Epithelial cell of esophagus (primary cell): ENCODE measurements around the gene CNIH2.

Experiments
- DNase-seq: peaks from one replicate; pipeline ENCODE4 v3.0.0; 2010; ENCODE audit warnings: low read depth
- H3K4me3 ChIP-seq: 2 replicates; pipeline ENCODE4 v1.5.1; 2011; ENCODE audit warnings: mild to moderate bottlenecking, low read length, control low read depth
- TF ChIP-seq, protein P1 (sequence below): IDR thresholded peaks from 2 replicates; pipeline ENCODE4 v1.5.1; 2011; ENCODE audit warnings: low read depth, mild to moderate bottlenecking, low read length, control low read depth, inconsistent platforms; ENCODE audit not compliant: insufficient read depth; ENCODE audit errors: missing control alignments

CNIH2 gene

DNA sequence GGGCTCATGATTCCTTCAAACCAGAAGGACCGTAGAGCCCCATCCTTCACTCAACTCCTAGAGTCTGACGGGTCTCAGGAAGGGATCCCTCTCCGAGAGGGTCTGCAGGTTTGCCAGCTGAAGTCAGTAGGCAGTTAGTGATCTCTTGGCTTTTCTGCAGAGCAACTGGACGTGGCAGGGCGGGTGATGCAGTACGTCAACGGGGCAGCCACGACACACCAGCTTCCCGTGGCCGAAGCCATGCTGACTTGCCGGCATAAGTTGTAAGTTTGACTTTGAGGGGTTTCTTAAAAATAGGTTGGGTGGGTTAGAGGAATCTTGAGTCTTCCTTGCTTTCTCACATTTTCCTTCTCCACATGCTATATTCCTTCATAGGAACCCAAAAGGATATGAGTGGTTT is 42.8 kb upstream of the CNIH2 start:
- no peak overlapping the region for H3K4me3 ChIP-seq
- TF ChIP-seq, protein P1, sequence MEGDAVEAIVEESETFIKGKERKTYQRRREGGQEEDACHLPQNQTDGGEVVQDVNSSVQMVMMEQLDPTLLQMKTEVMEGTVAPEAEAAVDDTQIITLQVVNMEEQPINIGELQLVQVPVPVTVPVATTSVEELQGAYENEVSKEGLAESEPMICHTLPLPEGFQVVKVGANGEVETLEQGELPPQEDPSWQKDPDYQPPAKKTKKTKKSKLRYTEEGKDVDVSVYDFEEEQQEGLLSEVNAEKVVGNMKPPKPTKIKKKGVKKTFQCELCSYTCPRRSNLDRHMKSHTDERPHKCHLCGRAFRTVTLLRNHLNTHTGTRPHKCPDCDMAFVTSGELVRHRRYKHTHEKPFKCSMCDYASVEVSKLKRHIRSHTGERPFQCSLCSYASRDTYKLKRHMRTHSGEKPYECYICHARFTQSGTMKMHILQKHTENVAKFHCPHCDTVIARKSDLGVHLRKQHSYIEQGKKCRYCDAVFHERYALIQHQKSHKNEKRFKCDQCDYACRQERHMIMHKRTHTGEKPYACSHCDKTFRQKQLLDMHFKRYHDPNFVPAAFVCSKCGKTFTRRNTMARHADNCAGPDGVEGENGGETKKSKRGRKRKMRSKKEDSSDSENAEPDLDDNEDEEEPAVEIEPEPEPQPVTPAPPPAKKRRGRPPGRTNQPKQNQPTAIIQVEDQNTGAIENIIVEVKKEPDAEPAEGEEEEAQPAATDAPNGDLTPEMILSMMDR: no peak
- no peak for DNase-seq

DNA sequence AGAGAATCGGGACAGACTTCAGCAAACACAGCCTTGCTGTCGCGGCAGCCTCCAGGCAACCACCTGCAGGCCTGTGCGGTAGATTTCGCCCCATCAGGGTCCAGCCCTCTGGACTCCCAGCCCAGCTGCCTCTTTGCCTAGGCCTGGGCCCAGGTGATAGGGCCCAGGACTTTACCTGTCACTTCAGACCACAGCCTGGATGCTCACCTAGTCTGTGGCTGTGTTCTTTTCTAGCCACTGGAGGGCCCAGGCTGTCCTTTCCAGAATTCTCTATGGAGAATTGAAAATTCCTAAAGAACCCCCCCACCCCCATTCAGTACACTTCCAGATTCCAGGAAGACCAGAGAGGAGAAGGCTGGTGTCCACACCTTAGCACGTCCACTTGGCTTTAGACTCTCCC is 40.1 kb upstream of the CNIH2 start:
- TF ChIP-seq, protein P1: no peak
- DNase-seq: no peak
- H3K4me3 ChIP-seq: no peak overlapping the region

DNA sequence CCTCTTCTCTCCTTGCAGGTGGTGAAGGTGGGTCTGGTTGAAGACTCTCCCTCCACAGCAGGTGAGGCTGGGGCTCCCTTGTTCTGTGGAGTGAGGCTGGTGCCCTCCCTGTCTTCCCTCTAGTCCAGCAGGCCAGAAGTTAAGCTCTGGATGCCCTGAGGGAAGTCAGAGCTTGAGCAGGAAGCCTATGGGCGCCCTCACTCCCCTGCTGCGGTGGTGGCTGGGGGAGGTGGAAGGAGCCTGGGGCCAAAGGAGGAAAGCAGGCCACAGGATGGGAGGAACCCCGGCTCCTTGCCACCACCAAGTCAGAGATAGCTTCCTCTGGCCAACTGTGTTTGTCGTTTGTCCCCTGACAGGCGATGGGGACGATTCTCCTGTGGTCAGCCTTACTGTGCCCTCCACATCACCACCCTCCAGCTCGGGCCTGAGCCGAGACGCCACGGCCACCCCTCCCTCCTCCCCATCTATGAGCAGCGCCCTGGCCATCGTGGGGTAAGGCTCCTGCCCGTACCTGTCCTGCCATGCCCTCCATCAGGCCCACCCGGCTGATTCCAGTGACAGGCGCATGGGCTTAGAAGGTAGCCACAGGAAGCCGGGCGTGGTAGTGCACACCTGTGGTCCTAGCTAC is 39.1 kb upstream of the CNIH2 start:
- no peak for DNase-seq
- H3K4me3 ChIP-seq: no peak overlapping the region
- TF ChIP-seq, protein P1: no peak

DNA sequence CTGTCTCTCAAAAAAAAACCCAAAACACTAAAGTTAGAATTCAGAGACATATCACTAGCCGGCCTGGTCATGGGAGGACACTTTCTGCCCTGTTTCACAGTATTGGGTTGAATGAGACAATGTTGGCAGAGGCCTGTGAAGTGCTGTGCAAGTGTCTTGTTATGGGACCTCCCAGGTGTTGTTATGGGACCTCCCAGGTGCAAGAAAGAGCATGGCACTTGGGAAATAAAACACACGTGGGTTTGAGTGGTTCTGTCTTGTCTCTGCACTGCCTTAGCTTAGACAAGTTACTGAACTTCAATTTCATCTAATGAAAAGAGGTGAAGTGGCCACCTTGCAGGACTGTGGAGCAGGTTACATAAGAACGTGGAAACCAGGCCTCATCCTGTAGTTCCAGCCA is 38.5 kb upstream of the CNIH2 start:
- TF ChIP-seq, protein P1: no peak
- no peak overlapping the region for H3K4me3 ChIP-seq
- no peak for DNase-seq

DNA sequence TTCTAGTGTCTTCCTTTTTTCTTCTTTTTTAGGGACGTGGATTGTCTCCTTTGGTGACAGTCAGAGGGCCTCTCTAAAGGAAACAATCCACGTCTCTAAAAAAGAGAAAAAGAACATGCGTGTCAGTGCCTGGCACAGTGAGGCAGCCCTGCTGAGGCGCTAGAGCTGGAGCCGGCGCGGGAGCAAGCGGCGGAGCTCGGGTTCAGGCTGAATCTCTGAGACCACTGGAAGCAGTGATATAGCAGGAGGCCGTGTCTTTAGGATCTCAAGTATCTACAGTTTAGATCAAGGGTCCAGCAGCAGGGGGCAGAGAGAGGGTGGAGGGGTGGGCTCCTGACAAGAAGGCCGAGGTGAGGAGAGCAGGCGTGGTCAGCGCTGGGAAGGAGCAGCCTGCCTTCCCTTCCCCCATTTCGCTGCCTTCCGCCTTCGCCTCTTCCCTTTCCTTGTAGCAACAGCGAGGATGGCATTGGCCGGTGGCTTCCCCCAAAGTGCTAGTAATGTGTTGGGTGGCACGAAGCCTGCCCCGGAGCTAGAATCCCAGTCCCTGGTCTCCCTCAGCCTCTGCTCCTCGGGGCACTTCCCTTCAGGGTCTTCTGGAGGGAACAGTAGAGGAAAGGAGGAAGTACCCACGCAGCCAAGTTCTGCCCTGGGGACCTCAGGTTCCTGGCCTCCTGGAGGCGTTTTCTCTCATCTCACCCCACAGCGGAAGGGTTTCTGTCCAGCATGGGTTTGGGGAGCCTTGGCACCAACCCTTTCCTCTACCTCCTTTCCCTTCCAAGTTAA is 37.8 kb upstream of the CNIH2 start:
- TF ChIP-seq, protein P1: no peak
- no peak for DNase-seq
- no peak overlapping the region for H3K4me3 ChIP-seq

DNA sequence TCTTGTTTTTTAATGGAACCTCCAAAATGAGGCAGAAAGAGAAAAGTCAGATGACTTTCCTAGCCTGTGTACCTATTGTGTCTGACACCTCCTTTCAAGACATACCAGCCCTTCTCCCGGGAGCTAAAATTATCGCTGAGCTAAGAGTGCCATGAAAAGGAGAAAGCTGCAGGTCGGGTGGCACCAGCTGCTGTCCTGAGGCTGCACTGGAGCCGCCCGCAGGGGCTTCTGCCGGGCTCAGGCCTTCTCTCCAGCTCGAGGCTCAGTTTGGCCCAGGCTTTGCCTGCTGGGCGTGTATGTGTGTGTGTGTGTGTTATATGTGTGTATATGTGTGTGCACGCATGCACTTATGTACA is 37.2 kb upstream of the CNIH2 start:
- TF ChIP-seq, protein P1: no peak
- H3K4me3 ChIP-seq: no peak overlapping the region
- no peak for DNase-seq
